ENCODE measurements around the gene TENT4A. TPM values are rescaled to one million over a fixed set of nuclear protein-coding genes. Genes with fewer than 3 reads are reported as not detected.

Gene TENT4A
- total and polyA plus RNA-seq, 2 of the 4 experiments (the other 2 are of a cell fraction): 5.9 to 17.2 TPM

DNA sequence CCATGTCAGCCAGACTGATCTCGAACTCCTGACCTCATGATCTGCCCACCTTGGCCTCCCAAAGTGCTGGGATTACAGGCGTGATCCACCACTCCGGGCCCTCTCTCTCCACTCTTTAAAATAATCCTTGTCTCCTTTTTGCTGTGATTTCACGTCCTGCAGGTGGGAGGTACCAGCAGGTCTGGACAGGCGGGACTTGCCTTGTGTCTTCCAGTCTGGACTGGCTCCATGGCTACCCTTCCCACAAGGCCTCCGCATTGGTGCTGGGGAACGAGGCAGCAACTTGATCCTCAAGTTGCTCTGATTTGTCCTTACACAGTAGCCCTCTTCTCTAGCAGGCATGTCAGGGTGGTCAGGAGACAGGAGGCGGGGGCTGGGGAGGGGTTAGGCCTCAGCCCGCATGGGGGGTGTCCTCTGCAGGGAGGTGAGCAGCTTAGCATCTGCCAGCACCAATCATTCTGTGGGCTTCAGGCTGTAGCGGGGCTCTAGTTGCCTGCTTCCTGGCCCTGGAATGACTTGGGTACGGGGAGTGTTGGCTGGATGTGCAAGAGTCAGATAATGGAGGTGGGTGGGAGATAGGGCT, 54.3 kb downstream of the TENT4A start:
- H3K4me1 ChIP-seq (ENCODE audit: control insufficient read depth, insufficient read depth, low read length): no peaks in the 10 kb centered on the region
- no peak overlapping the region for H2BK20ac ChIP-seq (ENCODE audit: low read depth, low read length)
- no peaks in the 10 kb centered on the region for H3K9me1 ChIP-seq (ENCODE audit: insufficient read depth, low read length)
- no peaks in the 10 kb centered on the region for H3K9me3 ChIP-seq (ENCODE audit: control insufficient read depth, insufficient read depth, low read length)
- BruUV-seq (replicated peaks): no TSS peak
- no peak overlapping the region for H3K56ac ChIP-seq (ENCODE audit: extremely low read depth, insufficient read depth, low read length)
- in situ Hi-C loops (cut with MboI; ENCODE audit: low sequenced_read_pairs): loop anchor here (5.0 kb wide), 1 partner anchor 980 kb away; no protein-coding TSS in a partner anchor
- DNase-seq (no peak), ATAC-seq (ENCODE audit: low read depth) (no peak)
- H2BK15ac ChIP-seq (ENCODE audit: low read depth, low read length): no peak overlapping the region
- H2AFZ ChIP-seq (replicated peaks; ENCODE audit: low read length, poor library complexity): no peak overlapping the region
- TF ChIP-seq NFE2L2 (IDR thresholded peaks at IDR 0.05; ENCODE audit: low read depth, low read length) (no peak), CTCF (conservative IDR thresholded peaks at IDR 0.05; ENCODE audit: low read depth, low read length) (no peak), MXI1 (IDR thresholded peaks at IDR 0.05; ENCODE audit: borderline replicate concordance, low read depth, low read length) (no peak), CHD1 (IDR thresholded peaks at IDR 0.05; ENCODE audit: low read depth, low read length) (no peak), FOS (IDR thresholded peaks at IDR 0.05; ENCODE audit: low read depth, low read length) (no peak), POLR2A (IDR thresholded peaks at IDR 0.05; ENCODE audit: low read depth, low read length) (no peak), MAFK (IDR thresholded peaks at IDR 0.05; ENCODE audit: low read depth, low read length) (no peak), MAZ (IDR thresholded peaks at IDR 0.05; ENCODE audit: borderline replicate concordance, low read depth, low read length) (no peak), SMC3 (IDR thresholded peaks at IDR 0.05; ENCODE audit: low read depth, low read length) (no peak), CEBPB (IDR thresholded peaks at IDR 0.05; ENCODE audit: low read depth, low read length) (no peak), RFX5 (IDR thresholded peaks at IDR 0.05; ENCODE audit: low read depth, low read length) (no peak), RCOR1 (IDR thresholded peaks at IDR 0.05; ENCODE audit: insufficient replicate concordance, low read length) (no peak), RAD21 (IDR thresholded peaks at IDR 0.05; ENCODE audit: low read length) (no peak), BHLHE40 (IDR thresholded peaks at IDR 0.05; ENCODE audit: low read depth, low read length) (no peak)
- TF ChIP-seq, protein P1, sequence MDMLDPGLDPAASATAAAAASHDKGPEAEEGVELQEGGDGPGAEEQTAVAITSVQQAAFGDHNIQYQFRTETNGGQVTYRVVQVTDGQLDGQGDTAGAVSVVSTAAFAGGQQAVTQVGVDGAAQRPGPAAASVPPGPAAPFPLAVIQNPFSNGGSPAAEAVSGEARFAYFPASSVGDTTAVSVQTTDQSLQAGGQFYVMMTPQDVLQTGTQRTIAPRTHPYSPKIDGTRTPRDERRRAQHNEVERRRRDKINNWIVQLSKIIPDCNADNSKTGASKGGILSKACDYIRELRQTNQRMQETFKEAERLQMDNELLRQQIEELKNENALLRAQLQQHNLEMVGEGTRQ (IDR thresholded peaks at IDR 0.05; ENCODE audit: low read depth, low read length): no peak
- TF ChIP-seq, protein P2, sequence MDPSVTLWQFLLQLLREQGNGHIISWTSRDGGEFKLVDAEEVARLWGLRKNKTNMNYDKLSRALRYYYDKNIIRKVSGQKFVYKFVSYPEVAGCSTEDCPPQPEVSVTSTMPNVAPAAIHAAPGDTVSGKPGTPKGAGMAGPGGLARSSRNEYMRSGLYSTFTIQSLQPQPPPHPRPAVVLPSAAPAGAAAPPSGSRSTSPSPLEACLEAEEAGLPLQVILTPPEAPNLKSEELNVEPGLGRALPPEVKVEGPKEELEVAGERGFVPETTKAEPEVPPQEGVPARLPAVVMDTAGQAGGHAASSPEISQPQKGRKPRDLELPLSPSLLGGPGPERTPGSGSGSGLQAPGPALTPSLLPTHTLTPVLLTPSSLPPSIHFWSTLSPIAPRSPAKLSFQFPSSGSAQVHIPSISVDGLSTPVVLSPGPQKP (IDR thresholded peaks at IDR 0.05; ENCODE audit: borderline replicate concordance, low read depth, low read length): no peak
- H3K79me1 ChIP-seq (ENCODE audit: low read depth in 1 of 2, low read length in 2 of 2): no peaks in the 10 kb centered on the region
- H2AK9ac ChIP-seq (replicated peaks; ENCODE audit: low read depth, low read length, poor library complexity): no peak overlapping the region
- H3K9ac ChIP-seq (ENCODE audit: low read depth, low read length): no peak overlapping the region
- no peak overlapping the region for H2BK120ac ChIP-seq (ENCODE audit: low read depth, low read length)
- no peaks in the 10 kb centered on the region; the same call in 1 of the 2 replicates for H3K27me3 ChIP-seq (ENCODE audit: control insufficient read depth, insufficient read depth, low read length)
- no peak overlapping the region for H3K4me3 ChIP-seq (ENCODE audit: insufficient read depth, low read depth, low read length)
- no peak overlapping the region for H2AK5ac ChIP-seq (ENCODE audit: low read depth, low read length)
- no peak overlapping the region for H4K8ac ChIP-seq (ENCODE audit: low read depth in 2 of 2, low read length in 2 of 2)
- H3K4me2 ChIP-seq (ENCODE audit: low read depth, low read length): no peak overlapping the region
- intact Hi-C loops (cut with micrococcal nuclease): loop anchor here (5.0 kb wide), 1 partner anchor 1050 kb away; no protein-coding TSS in a partner anchor
- H3K36me3 ChIP-seq (ENCODE audit: control insufficient read depth, insufficient read depth, low read length): no peaks in the 10 kb centered on the region
- no peak overlapping the region for H3K18ac ChIP-seq (ENCODE audit: low read depth, low read length)
- H3K4ac ChIP-seq (ENCODE audit: low read depth, low read length): no peak overlapping the region
- POLR2A ChIA-PET (ENCODE audit: unreplicated experiment): no interaction called here
- CTCF ChIA-PET: interaction anchor here (1.5 kb wide), 1 partner anchor 29 kb away, joined by 4 read pairs; no protein-coding TSS in a partner anchor
- 81% methylated on average over 8 of the region's 11 CpGs; no CpG with 5 or more reads in 1 of the 2 experiments for WGBS, 2 experiments (ENCODE audit: extremely low coverage in 2 of 2, insufficient read length in 1 of 2)
- no peak overlapping the region for H3K14ac ChIP-seq (replicated peaks; ENCODE audit: low read depth, low read length)
- H4K91ac ChIP-seq (ENCODE audit: insufficient read depth, low read depth, low read length): no peak overlapping the region
- H3K27ac ChIP-seq (ENCODE audit: insufficient read depth, low read length): no peak overlapping the region
- no peak overlapping the region for H3K23ac ChIP-seq (ENCODE audit: low read depth, low read length)
- H4K5ac ChIP-seq (ENCODE audit: low read depth, low read length): no peak overlapping the region
- dilution Hi-C loops (cut with HindIII; ENCODE audit: low sequenced_read_pairs, unreplicated experiment): no loop called here
- H4K20me1 ChIP-seq (ENCODE audit: insufficient read depth, low read length): no peaks in the 10 kb centered on the region
- H2BK5ac ChIP-seq (ENCODE audit: low read depth, low read length, poor library complexity, severe bottlenecking): no peak overlapping the region
